ENCODE measurements around the gene IQGAP2. TPM values are rescaled to one million over a fixed set of nuclear protein-coding genes. Genes with fewer than 3 reads are reported as not detected.

The IQGAP2 gene
- total and polyA plus RNA-seq, 9 of the 15 experiments (the other 6 are each of a cell fraction or from before 2014, with no cell fraction given), result 8.7 to 23.2 (median 17.4) TPM

DNA sequence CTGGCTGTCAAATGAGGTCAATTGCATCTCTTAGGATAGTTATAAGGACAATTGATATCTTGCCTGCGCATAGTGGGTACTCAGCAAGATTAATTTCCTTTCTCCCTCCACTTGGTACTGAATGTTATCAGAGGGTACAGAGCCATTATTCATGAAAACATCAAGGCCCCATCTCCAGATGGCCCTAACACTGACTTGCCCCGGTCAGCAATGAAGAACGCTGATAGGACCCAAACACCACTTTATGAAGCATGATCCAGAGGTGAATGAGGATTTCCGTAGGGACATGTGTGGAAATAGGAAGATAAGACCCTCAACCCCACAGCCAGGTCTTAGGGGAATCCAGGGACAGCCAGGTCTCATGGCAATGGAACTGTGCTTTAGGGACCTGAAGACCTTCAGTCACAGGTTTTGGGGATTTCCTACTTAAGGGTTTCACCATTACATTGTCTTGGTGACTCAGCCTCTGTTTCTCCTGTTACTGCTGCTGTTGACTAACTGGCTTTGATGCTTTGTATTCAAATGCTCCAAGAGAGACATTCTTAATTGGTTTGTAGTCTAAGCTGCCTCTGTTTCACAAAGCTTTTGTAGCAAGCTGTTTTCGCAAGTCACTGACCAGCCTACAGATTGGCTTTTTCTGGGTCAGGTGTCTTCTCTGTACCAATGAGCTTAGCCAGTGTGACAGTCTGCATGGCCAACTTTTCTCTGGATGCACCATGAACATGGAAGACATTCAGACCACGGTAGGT, 35.3 kb upstream of the IQGAP2 start (continued):
- TF ChIP-seq, protein P1, sequence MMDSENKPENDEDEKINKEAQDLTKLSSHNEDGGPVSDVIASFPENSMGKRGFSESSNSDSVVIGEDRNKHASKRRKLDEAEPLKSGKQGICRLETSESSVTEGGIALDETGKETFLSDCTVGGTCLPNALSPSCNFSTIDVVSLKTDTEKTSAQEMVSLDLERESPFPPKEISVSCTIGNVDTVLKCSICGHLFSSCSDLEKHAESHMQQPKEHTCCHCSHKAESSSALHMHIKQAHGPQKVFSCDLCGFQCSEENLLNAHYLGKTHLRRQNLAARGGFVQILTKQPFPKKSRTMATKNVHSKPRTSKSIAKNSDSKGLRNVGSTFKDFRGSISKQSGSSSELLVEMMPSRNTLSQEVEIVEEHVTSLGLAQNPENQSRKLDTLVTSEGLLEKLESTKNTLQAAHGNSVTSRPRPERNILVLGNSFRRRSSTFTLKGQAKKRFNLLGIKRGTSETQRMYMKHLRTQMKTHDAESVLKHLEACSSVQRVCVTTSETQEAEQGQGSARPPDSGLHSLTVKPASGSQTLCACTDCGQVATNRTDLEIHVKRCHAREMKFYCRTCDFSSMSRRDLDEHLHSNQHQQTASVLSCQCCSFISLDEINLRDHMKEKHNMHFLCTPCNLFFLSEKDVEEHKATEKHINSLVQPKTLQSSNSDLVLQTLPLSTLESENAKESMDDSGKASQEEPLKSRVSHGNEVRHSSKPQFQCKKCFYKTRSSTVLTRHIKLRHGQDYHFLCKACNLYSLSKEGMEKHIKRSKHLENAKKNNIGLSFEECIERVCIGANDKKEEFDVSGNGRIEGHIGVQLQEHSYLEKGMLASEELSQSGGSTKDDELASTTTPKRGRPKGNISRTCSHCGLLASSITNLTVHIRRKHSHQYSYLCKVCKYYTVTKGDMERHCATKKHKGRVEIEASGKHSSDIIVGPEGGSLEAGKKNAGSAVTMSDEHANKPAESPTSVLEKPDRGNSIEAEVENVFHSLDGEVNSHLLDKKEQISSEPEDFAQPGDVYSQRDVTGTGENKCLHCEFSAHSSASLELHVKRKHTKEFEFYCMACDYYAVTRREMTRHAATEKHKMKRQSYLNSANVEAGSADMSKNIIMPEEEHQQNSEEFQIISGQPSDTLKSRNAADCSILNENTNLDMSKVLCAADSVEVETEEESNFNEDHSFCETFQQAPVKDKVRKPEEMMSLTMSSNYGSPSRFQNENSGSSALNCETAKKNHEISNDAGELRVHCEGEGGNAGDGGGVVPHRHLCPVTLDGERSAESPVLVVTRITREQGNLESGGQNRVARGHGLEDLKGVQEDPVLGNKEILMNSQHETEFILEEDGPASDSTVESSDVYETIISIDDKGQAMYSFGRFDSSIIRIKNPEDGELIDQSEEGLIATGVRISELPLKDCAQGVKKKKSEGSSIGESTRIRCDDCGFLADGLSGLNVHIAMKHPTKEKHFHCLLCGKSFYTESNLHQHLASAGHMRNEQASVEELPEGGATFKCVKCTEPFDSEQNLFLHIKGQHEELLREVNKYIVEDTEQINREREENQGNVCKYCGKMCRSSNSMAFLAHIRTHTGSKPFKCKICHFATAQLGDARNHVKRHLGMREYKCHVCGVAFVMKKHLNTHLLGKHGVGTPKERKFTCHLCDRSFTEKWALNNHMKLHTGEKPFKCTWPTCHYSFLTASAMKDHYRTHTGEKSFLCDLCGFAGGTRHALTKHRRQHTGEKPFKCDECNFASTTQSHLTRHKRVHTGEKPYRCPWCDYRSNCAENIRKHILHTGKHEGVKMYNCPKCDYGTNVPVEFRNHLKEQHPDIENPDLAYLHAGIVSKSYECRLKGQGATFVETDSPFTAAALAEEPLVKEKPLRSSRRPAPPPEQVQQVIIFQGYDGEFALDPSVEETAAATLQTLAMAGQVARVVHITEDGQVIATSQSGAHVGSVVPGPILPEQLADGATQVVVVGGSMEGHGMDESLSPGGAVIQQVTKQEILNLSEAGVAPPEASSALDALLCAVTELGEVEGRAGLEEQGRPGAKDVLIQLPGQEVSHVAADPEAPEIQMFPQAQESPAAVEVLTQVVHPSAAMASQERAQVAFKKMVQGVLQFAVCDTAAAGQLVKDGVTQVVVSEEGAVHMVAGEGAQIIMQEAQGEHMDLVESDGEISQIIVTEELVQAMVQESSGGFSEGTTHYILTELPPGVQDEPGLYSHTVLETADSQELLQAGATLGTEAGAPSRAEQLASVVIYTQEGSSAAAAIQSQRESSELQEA (IDR thresholded peaks at IDR 0.05; ENCODE audit: low read depth), result no peak
- TF ChIP-seq CHCHD3 (CRISPR knock-in tag; IDR thresholded peaks at IDR 0.05) (no peak), HNRNPH1 (optimal IDR thresholded peaks at IDR 0.05; ENCODE audit: low read depth, low read length) (no peak), SIX5 (IDR thresholded peaks at IDR 0.05; ENCODE audit: borderline replicate concordance in 1 of 2, insufficient read depth in 1 of 2, low read depth in 1 of 2, low read length in 2 of 2) (no peak), ELF2 (CRISPR knock-in tag; IDR thresholded peaks at IDR 0.05) (no peak), ZKSCAN1 (IDR thresholded peaks at IDR 0.05; ENCODE audit: low read depth, low read length) (peak; percentile 81), PTTG1 (tag; IDR thresholded peaks at IDR 0.05; ENCODE audit: low read depth) (no peak), MED1 (CRISPR knock-in tag; IDR thresholded peaks at IDR 0.05; ENCODE audit: borderline replicate concordance) (no peak), ZNF174 (CRISPR knock-in tag; IDR thresholded peaks at IDR 0.05) (no peak), HOXB6 (CRISPR knock-in tag; IDR thresholded peaks at IDR 0.05; ENCODE audit: borderline replicate concordance) (no peak), CBFA2T3 (IDR thresholded peaks at IDR 0.05) (peak; percentile 65)
- TF ChIP-seq, protein P2, sequence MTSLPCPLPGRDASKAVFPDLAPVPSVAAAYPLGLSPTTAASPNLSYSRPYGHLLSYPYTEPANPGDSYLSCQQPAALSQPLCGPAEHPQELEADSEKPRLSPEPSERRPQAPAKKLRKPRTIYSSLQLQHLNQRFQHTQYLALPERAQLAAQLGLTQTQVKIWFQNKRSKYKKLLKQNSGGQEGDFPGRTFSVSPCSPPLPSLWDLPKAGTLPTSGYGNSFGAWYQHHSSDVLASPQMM (CRISPR knock-in tag; IDR thresholded peaks at IDR 0.05), result no peak
- TF ChIP-seq, protein P3, sequence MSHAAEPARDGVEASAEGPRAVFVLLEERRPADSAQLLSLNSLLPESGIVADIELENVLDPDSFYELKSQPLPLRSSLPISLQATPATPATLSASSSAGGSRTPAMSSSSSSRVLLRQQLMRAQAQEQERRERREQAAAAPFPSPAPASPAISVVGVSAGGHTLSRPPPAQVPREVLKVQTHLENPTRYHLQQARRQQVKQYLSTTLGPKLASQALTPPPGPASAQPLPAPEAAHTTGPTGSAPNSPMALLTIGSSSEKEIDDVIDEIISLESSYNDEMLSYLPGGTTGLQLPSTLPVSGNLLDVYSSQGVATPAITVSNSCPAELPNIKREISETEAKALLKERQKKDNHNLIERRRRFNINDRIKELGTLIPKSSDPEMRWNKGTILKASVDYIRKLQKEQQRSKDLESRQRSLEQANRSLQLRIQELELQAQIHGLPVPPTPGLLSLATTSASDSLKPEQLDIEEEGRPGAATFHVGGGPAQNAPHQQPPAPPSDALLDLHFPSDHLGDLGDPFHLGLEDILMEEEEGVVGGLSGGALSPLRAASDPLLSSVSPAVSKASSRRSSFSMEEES (CRISPR knock-in tag; IDR thresholded peaks at IDR 0.05), result no peak
- TF ChIP-seq, protein P4, sequence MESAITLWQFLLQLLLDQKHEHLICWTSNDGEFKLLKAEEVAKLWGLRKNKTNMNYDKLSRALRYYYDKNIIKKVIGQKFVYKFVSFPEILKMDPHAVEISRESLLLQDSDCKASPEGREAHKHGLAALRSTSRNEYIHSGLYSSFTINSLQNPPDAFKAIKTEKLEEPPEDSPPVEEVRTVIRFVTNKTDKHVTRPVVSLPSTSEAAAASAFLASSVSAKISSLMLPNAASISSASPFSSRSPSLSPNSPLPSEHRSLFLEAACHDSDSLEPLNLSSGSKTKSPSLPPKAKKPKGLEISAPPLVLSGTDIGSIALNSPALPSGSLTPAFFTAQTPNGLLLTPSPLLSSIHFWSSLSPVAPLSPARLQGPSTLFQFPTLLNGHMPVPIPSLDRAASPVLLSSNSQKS (CRISPR knock-in tag; IDR thresholded peaks at IDR 0.05), result no peak
- TF ChIP-seq, protein P5, sequence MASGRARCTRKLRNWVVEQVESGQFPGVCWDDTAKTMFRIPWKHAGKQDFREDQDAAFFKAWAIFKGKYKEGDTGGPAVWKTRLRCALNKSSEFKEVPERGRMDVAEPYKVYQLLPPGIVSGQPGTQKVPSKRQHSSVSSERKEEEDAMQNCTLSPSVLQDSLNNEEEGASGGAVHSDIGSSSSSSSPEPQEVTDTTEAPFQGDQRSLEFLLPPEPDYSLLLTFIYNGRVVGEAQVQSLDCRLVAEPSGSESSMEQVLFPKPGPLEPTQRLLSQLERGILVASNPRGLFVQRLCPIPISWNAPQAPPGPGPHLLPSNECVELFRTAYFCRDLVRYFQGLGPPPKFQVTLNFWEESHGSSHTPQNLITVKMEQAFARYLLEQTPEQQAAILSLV (tag; IDR thresholded peaks at IDR 0.05), result no peak
